Coronary artery (tissue), 2 donors: ENCODE results near the gene DGCR2.
"Not testable (repeated sequence)": the region's sequence is repeated elsewhere in the genome, so short reads cannot be mapped to it uniquely, and the experiment has no call there.

Experiments used
- DNase-seq: peaks from one replicate; pipeline ENCODE4 v3.0.0-alpha.2; 2017; ENCODE audit warnings: low spot score
- H3K27ac ChIP-seq, 2 donors: fragments of 200-600 bp; sonication (generic); one replicate each; pipeline ENCODE4 v1.5.1; 2016 to 2019
- H3K4me3 ChIP-seq: fragments of 200-600 bp; sonication (generic); 2 replicates; pipeline ENCODE4 v1.5.1; 2016; ENCODE audit warnings: mild to moderate bottlenecking, moderate library complexity
- TF ChIP-seq, protein P1 (sequence below): fragments of 200-600 bp; sonication (generic); IDR thresholded peaks from one replicate; pipeline ENCODE4 v1.5.1; 2019; ENCODE audit warnings: antibody characterized with exemption

DGCR2 gene

DNA sequence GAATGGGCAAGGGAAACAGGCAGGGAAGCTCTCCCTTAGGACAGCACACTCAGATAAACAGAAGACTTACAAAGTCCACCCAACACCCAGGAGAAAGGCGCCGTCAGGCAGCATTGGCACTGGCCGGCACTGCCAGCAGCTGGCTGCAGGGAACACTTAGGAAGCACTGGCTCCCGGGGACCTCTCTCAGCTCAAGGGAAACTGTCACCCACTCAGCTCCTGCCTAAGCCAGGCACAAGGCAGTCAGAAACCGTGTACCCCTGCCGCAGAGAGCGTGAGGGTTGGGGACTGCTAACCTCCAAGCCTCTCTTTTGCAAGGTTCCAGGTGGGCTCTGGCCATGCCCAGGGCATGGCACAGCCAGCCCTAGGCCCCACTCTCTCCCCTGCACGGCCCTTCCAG lies 64.7 kb downstream of the DGCR2 start:
- TF ChIP-seq, protein P1, sequence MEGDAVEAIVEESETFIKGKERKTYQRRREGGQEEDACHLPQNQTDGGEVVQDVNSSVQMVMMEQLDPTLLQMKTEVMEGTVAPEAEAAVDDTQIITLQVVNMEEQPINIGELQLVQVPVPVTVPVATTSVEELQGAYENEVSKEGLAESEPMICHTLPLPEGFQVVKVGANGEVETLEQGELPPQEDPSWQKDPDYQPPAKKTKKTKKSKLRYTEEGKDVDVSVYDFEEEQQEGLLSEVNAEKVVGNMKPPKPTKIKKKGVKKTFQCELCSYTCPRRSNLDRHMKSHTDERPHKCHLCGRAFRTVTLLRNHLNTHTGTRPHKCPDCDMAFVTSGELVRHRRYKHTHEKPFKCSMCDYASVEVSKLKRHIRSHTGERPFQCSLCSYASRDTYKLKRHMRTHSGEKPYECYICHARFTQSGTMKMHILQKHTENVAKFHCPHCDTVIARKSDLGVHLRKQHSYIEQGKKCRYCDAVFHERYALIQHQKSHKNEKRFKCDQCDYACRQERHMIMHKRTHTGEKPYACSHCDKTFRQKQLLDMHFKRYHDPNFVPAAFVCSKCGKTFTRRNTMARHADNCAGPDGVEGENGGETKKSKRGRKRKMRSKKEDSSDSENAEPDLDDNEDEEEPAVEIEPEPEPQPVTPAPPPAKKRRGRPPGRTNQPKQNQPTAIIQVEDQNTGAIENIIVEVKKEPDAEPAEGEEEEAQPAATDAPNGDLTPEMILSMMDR, result no peak
- Histone ChIP-seq H3K4me3 (no peak overlapping the region), H3K27ac (no peak overlapping the region)
- DNase-seq, result no peak

DNA sequence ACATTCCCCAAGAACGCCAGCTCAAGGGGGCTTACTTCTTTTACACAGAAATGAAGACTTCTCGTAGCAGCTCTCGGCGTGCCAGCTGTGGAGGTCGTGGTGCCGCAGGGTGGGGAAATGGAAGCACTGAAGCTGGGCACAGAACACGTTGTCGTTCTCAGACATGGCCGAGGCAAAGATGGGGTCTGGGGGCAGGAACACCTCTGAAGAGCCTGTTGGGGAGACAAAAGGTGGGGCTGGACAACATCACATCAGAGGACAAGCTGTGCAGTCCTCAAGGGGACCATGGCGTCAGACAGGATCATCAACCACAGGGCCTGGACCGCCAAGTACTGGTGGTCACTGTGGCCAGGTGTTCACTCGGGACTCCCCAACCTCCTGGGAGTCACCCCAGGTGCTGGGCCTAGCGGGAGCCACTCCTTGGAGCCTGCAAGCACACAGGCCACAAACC lies 65.2 kb downstream of the DGCR2 start:
- no peak overlapping the region for H3K4me3 ChIP-seq
- TF ChIP-seq, protein P1, result no peak
- H3K27ac ChIP-seq, result no peak overlapping the region
- no peak for DNase-seq

DNA sequence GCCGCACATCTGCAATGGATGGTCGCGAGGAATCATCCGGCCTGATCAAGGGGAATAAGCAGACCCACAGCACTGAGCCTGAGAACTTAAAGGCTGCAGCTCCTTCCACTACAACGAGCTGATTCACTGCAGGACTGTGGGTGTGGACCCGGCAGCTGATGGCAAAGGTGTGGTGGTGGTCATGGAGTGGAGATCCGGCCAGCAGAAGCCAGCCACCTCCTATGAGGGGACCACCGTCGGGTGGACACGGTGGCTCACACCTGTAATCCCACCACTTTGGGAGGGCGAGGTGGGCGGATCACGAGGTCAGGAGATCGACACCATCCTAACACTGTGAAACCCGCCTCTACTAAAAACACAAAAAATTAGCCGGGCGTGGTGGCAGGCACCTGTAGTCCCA lies 66.4 kb downstream of the DGCR2 start:
- Histone ChIP-seq H3K27ac (no peak overlapping the region), H3K4me3 (no peak overlapping the region)
- no peak for DNase-seq
- TF ChIP-seq, protein P1, result no peak

DNA sequence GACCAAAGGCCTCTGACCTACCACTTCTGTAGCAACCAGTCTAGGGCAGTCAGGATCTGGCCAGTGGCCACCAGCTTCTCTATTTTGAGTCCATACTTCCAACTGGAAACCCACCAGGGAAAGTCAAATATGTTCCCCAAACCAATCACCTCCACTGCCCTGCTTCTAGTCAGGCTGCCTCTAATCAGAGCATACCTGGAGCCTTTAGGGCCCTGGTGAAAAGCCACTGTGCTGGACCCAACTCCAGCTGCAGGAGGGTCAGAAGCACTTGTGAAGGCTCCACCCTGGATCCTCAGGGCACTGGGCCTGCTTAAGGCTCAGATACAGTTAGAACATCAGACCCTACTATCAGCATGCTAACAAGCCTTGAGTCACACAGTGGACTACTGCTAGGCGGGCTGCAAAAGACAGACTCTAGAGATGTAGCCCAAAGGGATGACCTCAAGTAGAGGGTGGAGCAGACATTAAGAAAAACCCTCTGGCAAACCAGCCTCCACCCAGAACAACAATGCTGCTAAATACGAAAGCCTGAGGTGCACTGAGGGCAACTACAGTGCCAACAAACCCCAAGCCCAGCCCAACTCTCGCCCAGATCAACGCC lies 69.2 kb downstream of the DGCR2 start:
- Histone ChIP-seq H3K27ac (no peak overlapping the region), H3K4me3 (no peak overlapping the region)
- TF ChIP-seq, protein P1, result no peak
- no peak for DNase-seq

DNA sequence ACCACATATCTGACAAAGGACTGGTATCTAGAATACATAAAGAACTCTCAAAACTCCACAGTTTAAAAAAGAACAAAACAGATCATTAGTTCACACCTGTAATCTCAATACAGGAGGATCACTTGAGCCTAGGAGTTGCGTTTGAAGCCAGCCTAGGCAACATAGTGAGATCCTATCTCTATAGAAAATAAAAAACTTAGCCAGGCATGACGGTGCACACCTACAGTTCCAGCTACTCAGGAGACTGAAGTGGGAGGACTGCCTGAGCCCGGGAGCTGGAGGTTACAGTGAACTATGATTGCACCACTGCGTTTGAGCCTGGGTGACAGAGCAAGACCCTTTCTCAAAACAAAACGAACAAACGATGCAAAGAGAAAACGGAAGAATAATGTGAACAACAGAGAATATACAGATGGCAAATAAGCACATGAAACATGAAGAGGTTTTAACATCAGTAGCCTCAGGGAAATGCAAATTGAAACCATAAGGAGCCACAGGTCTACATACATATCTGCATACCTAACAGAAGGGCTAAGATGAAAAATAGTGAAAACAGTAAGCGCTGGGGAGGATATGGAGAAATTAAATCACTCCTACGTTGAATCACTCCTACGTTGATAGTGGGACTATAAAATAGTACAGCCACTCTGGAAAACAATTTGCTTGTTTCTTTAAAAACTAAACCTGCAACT lies 70.7 kb downstream of the DGCR2 start:
- TF ChIP-seq, protein P1, result no peak
- H3K27ac ChIP-seq, result no peak overlapping the region
- no peak overlapping the region for H3K4me3 ChIP-seq
- no peak for DNase-seq

DNA sequence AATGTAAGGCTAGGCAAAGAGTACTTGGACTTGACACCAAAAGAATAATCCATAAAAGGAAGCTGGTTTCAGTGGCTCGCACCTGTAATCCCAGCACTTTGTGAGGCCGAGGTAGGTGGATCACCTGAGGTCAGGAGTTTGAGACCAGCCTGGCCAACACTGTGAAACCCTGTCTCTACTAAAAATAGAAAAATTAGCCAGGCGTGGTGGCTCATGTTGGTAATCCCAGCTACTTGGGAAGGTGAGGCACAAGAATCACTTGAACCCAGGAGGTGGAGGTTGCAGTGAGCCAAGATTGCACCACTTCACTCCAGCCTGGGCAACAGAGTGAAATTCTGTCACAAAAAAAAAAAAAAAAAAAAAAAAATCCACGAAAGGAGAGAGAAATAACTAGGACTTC lies 71.4 kb downstream of the DGCR2 start:
- not testable (repeated sequence) for DNase-seq, H3K27ac ChIP-seq, H3K4me3 ChIP-seq

DNA sequence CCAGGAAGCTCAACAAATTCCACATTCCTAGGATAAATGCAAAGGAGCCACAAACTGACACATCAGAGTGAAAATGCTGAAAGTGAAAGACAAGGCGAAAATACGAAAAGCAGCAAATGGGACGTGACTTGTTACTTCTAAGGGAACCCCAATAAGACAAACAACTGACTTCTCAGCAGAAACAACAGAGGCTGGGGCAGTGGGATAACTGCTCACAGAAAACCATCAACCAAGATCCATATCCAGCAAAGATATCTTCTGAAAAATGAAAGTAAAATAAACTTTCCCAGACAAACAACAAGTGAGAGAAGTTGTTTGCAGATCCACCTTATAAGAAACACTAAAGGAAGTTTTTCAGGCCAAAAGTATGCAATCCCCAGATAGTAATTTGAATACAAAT lies 72.1 kb downstream of the DGCR2 start:
- Histone ChIP-seq H3K27ac (no peak overlapping the region), H3K4me3 (no peak overlapping the region)
- TF ChIP-seq, protein P1, result no peak
- no peak for DNase-seq
